Left colon (tissue), 2 donors: ENCODE results near the gene CECR2. TPM values are rescaled to one million over a fixed set of nuclear protein-coding genes. Genes with fewer than 3 reads are reported as not detected.
A peak's percentile ranks its signal among the peaks of the same experiment; 100 is the strongest.

Source experiments
- ATAC-seq: fragments of 200-7000 bp; cut with Tn5 transposase; one replicate; pipeline ENCODE4 v1.9.1; 2020; ENCODE audit warnings: mild to moderate bottlenecking, moderate library complexity
- DNase-seq, 2 donors: peaks; one replicate each; pipeline ENCODE4 v3.0.0-alpha.2; 2020
- intact Hi-C, 2 donors: fragments of 100-400 bp; cut with DNase I in 1 of 2; cut with micrococcal nuclease in 1 of 2; formaldehyde crosslinking; loops; one replicate each; pipeline versions ENCODE4 v1.11.2 to v1.14.0; 2022; cut with DNase I, micrococcal nuclease
- long read RNA-seq: library from polyadenylated mRNA; unstranded; transcript quantifications from one replicate; pipeline ENCODE4 v2.0.0, GENCODE V29; 2021
- total RNA-seq, 2 donors: library from RNA; stranded (reverse); fragmentation: NEBNext Ultra II Directional; extraction: Animal tissue kit (Norgen Biotek cat#: 25700); gene quantifications; one replicate each; pipeline ENCODE4 v1.2.1, GENCODE V29; 2021
- donor health status: DM: no; HTN: no; CAD: no.
- donor health status: DM: yes; HTN: yes; CAD: no.

Gene CECR2
- total RNA-seq = under 1 TPM; 0.21 to 0.36 TPM
- long read RNA-seq = 0 reads

GRCh38 chr22:17369439-17370025 lies at the start of gene CECR2:
Gene CECR2 (plus strand): TSS chr22:17369460. CDS start chr22:17369784, 324 bp downstream.
- peak in 1 of 2 donors; percentile 28 for DNase-seq
- peak; percentile 15 for ATAC-seq

GRCh38 chr22:17319546-17319945 lies 49.7 kb upstream of the CECR2 start:
- ATAC-seq (no peak), DNase-seq (no peak)
- intact Hi-C loops = no loop called here

More at GRCh38 chr22:17369439-17370025, at the start of gene CECR2:
- intact Hi-C loops = no loop called here

- intact Hi-C loops = no loop called here
- DNase-seq (no peak), ATAC-seq (no peak)
Measured at GRCh38 chr22:17322511-17322910, 46.7 kb upstream of the CECR2 start.

GRCh38 chr22:17331690-17332089 lies 37.6 kb upstream of the CECR2 start:
- ATAC-seq (no peak), DNase-seq (no peak)
- intact Hi-C loops = no loop called here

GRCh38 chr22:17332109-17332800 lies 37.0 kb upstream of the CECR2 start:
- no peak for DNase-seq
- ATAC-seq = no peak
- intact Hi-C loops = no loop called here

- intact Hi-C loops = no loop called here
- no peak for DNase-seq
- ATAC-seq = no peak
Measured at GRCh38 chr22:17334059-17334458, 35.2 kb upstream of the CECR2 start.

GRCh38 chr22:17334983-17335382 lies 34.3 kb upstream of the CECR2 start:
- ATAC-seq (no peak), DNase-seq (no peak)
- intact Hi-C loops = no loop called here

- DNase-seq (no peak), ATAC-seq (no peak)
- intact Hi-C loops = no loop called here
Measured at GRCh38 chr22:17336061-17336460, 33.2 kb upstream of the CECR2 start.

GRCh38 chr22:17337639-17338038 lies 31.6 kb upstream of the CECR2 start:
- DNase-seq = no peak
- intact Hi-C loops = no loop called here
- no peak for ATAC-seq

GRCh38 chr22:17339095-17339693 lies 30.1 kb upstream of the CECR2 start:
- DNase-seq (no peak), ATAC-seq (no peak)
- intact Hi-C loops = no loop called here

GRCh38 chr22:17342361-17342760 lies 26.9 kb upstream of the CECR2 start:
- DNase-seq = no peak
- ATAC-seq = no peak
- intact Hi-C loops = no loop called here

GRCh38 chr22:17343766-17344165 lies 25.5 kb upstream of the CECR2 start:
- intact Hi-C loops = no loop called here
- ATAC-seq = no peak
- DNase-seq = no peak

GRCh38 chr22:17346578-17346977 lies 22.7 kb upstream of the CECR2 start:
- no peak for DNase-seq
- ATAC-seq = no peak
- intact Hi-C loops = no loop called here

- ATAC-seq (no peak), DNase-seq (no peak)
- intact Hi-C loops = no loop called here
Measured at GRCh38 chr22:17347724-17348123, 21.5 kb upstream of the CECR2 start.

- ATAC-seq (no peak), DNase-seq (no peak)
- intact Hi-C loops = no loop called here
Measured at GRCh38 chr22:17348464-17349103, 20.7 kb upstream of the CECR2 start.

- ATAC-seq = no peak
- intact Hi-C loops = no loop called here
Measured at GRCh38 chr22:17349172-17349571, 20.1 kb upstream of the CECR2 start.

GRCh38 chr22:17350292-17350691 lies 19.0 kb upstream of the CECR2 start:
- intact Hi-C loops = no loop called here
- ATAC-seq = no peak
- no peak for DNase-seq

More at GRCh38 chr22:17349172-17349571, 20.1 kb upstream of the CECR2 start:
- DNase-seq = no peak

GRCh38 chr22:17352798-17353197 lies 16.5 kb upstream of the CECR2 start:
- DNase-seq = no peak
- intact Hi-C loops = no loop called here
- no peak for ATAC-seq

- ATAC-seq (no peak), DNase-seq (no peak)
- intact Hi-C loops = no loop called here
Measured at GRCh38 chr22:17357688-17358087, 11.6 kb upstream of the CECR2 start.

GRCh38 chr22:17358415-17358814 lies 10.8 kb upstream of the CECR2 start:
- DNase-seq (no peak), ATAC-seq (no peak)
- intact Hi-C loops = no loop called here
